WTC11 (cell line): ENCODE data around the gene LRRC31.

Source experiments
- ATF1 ChIP-seq: sonication (generic); formaldehyde crosslinking; IDR thresholded peaks from 2 replicates; pipeline ENCODE4 v1.8.1; 2023; ENCODE audit warnings: mild to moderate bottlenecking, moderate library complexity, missing genetic modification reagents
- CBFB ChIP-seq: sonication (generic); formaldehyde crosslinking; IDR thresholded peaks from 2 replicates; pipeline ENCODE4 v1.8.1; 2022; ENCODE audit warnings: mild to moderate bottlenecking, low read depth, missing genetic modification reagents
- CREB1 ChIP-seq: sonication (generic); formaldehyde crosslinking; IDR thresholded peaks from 2 replicates; pipeline ENCODE4 v1.8.0; 2023; ENCODE audit warnings: mild to moderate bottlenecking, missing genetic modification reagents
- ESRRA ChIP-seq: sonication (generic); formaldehyde crosslinking; IDR thresholded peaks from 2 replicates; pipeline ENCODE4 v1.8.1; 2022; ENCODE audit warnings: mild to moderate bottlenecking, missing genetic modification reagents, borderline replicate concordance
- IRF2 ChIP-seq: sonication (generic); formaldehyde crosslinking; IDR thresholded peaks from 2 replicates; pipeline ENCODE4 v1.8.0; 2022; ENCODE audit warnings: low read depth, missing genetic modification reagents, borderline replicate concordance
- MYBL2 ChIP-seq: sonication (generic); formaldehyde crosslinking; IDR thresholded peaks from 2 replicates; pipeline ENCODE4 v1.8.1; 2023; ENCODE audit warnings: mild to moderate bottlenecking, moderate library complexity, missing genetic modification reagents
- TCF7 ChIP-seq: sonication (generic); formaldehyde crosslinking; IDR thresholded peaks from 2 replicates; pipeline ENCODE4 v1.8.0; 2022; ENCODE audit warnings: mild to moderate bottlenecking, low read depth, missing genetic modification reagents, moderate library complexity
- TF ChIP-seq, protein P1 (sequence below): fragments of 200-600 bp; IDR thresholded peaks from 2 replicates; pipeline ENCODE4 v1.8.0; 2022; ENCODE audit warnings: antibody characterized with exemption
- TF ChIP-seq, protein P2 (sequence below): sonication (generic); formaldehyde crosslinking; IDR thresholded peaks from 2 replicates; pipeline ENCODE4 v1.8.0; 2022; ENCODE audit warnings: missing genetic modification reagents
- TF ChIP-seq, protein P3 (sequence below): sonication (generic); formaldehyde crosslinking; IDR thresholded peaks from 2 replicates; pipeline ENCODE4 v1.8.1; 2023; ENCODE audit warnings: mild to moderate bottlenecking, missing genetic modification reagents
- TF ChIP-seq, protein P4 (sequence below): sonication (generic); formaldehyde crosslinking; IDR thresholded peaks from 2 replicates; pipeline ENCODE4 v1.8.1; 2023; ENCODE audit warnings: mild to moderate bottlenecking, moderate library complexity, missing genetic modification reagents
- TF ChIP-seq, protein P5 (sequence below): sonication (generic); formaldehyde crosslinking; IDR thresholded peaks from 2 replicates; pipeline ENCODE4 v1.8.0; 2022; ENCODE audit warnings: mild to moderate bottlenecking, missing genetic modification reagents

DNA sequence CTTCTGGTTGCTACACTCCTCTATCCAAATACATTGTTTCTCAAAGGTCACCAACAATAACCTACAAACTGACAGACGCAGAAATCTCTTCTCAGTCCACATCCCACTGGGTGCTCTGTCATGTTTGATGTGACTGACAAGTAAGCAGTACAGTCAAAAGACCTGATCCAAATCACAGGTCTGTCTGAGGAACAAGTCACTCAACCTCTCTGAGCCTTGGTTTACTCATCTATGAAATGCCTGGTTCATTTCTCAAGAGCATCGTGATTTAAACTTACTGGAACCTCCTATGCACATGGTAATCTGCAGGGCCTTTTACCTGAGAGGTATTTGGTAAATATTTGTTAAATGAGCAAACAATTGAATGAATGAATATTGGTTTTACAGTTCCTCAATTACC is 5.5 kb downstream of the LRRC31 start:
- TF ChIP-seq, protein P1, sequence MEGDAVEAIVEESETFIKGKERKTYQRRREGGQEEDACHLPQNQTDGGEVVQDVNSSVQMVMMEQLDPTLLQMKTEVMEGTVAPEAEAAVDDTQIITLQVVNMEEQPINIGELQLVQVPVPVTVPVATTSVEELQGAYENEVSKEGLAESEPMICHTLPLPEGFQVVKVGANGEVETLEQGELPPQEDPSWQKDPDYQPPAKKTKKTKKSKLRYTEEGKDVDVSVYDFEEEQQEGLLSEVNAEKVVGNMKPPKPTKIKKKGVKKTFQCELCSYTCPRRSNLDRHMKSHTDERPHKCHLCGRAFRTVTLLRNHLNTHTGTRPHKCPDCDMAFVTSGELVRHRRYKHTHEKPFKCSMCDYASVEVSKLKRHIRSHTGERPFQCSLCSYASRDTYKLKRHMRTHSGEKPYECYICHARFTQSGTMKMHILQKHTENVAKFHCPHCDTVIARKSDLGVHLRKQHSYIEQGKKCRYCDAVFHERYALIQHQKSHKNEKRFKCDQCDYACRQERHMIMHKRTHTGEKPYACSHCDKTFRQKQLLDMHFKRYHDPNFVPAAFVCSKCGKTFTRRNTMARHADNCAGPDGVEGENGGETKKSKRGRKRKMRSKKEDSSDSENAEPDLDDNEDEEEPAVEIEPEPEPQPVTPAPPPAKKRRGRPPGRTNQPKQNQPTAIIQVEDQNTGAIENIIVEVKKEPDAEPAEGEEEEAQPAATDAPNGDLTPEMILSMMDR = no peak
- TF ChIP-seq, protein P2, sequence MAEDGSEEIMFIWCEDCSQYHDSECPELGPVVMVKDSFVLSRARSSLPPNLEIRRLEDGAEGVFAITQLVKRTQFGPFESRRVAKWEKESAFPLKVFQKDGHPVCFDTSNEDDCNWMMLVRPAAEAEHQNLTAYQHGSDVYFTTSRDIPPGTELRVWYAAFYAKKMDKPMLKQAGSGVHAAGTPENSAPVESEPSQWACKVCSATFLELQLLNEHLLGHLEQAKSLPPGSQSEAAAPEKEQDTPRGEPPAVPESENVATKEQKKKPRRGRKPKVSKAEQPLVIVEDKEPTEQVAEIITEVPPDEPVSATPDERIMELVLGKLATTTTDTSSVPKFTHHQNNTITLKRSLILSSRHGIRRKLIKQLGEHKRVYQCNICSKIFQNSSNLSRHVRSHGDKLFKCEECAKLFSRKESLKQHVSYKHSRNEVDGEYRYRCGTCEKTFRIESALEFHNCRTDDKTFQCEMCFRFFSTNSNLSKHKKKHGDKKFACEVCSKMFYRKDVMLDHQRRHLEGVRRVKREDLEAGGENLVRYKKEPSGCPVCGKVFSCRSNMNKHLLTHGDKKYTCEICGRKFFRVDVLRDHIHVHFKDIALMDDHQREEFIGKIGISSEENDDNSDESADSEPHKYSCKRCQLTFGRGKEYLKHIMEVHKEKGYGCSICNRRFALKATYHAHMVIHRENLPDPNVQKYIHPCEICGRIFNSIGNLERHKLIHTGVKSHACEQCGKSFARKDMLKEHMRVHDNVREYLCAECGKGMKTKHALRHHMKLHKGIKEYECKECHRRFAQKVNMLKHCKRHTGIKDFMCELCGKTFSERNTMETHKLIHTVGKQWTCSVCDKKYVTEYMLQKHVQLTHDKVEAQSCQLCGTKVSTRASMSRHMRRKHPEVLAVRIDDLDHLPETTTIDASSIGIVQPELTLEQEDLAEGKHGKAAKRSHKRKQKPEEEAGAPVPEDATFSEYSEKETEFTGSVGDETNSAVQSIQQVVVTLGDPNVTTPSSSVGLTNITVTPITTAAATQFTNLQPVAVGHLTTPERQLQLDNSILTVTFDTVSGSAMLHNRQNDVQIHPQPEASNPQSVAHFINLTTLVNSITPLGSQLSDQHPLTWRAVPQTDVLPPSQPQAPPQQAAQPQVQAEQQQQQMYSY (CRISPR knock-in tag) = no peak
- TF ChIP-seq IRF2 = no peak
- TF ChIP-seq, protein P3, sequence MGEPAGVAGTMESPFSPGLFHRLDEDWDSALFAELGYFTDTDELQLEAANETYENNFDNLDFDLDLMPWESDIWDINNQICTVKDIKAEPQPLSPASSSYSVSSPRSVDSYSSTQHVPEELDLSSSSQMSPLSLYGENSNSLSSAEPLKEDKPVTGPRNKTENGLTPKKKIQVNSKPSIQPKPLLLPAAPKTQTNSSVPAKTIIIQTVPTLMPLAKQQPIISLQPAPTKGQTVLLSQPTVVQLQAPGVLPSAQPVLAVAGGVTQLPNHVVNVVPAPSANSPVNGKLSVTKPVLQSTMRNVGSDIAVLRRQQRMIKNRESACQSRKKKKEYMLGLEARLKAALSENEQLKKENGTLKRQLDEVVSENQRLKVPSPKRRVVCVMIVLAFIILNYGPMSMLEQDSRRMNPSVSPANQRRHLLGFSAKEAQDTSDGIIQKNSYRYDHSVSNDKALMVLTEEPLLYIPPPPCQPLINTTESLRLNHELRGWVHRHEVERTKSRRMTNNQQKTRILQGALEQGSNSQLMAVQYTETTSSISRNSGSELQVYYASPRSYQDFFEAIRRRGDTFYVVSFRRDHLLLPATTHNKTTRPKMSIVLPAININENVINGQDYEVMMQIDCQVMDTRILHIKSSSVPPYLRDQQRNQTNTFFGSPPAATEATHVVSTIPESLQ = no peak
- no peak for TF ChIP-seq CREB1 (CRISPR knock-in tag)
- no peak for TF ChIP-seq ESRRA (CRISPR knock-in tag)
- TF ChIP-seq ATF1 = no peak
- no peak for TF ChIP-seq MYBL2 (CRISPR knock-in tag)
- TF ChIP-seq, protein P4, sequence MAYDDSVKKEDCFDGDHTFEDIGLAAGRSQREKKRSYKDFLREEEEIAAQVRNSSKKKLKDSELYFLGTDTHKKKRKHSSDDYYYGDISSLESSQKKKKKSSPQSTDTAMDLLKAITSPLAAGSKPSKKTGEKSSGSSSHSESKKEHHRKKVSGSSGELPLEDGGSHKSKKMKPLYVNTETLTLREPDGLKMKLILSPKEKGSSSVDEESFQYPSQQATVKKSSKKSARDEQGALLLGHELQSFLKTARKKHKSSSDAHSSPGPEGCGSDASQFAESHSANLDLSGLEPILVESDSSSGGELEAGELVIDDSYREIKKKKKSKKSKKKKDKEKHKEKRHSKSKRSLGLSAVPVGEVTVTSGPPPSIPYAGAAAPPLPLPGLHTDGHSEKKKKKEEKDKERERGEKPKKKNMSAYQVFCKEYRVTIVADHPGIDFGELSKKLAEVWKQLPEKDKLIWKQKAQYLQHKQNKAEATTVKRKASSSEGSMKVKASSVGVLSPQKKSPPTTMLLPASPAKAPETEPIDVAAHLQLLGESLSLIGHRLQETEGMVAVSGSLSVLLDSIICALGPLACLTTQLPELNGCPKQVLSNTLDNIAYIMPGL (CRISPR knock-in tag) = no peak
- TF ChIP-seq TCF7 (CRISPR knock-in tag) = no peak
- TF ChIP-seq CBFB (CRISPR knock-in tag) = no peak
- TF ChIP-seq, protein P5, sequence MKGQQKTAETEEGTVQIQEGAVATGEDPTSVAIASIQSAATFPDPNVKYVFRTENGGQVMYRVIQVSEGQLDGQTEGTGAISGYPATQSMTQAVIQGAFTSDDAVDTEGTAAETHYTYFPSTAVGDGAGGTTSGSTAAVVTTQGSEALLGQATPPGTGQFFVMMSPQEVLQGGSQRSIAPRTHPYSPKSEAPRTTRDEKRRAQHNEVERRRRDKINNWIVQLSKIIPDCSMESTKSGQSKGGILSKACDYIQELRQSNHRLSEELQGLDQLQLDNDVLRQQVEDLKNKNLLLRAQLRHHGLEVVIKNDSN (CRISPR knock-in tag) = no peak
